H1 (cell line): ENCODE results near the gene ZFP57. TPM values are rescaled to one million over a fixed set of nuclear protein-coding genes. Genes with fewer than 3 reads are reported as not detected.

ENCODE experiments used
- BRCA1 ChIP-seq: IDR thresholded peaks from 2 replicates; pipeline ENCODE4 v1.6.1; 2012; ENCODE audit warnings: low read depth, low read length, improper control_type of control experiment
- CHD7 ChIP-seq: fragments of 300-600 bp; sonication (generic); IDR thresholded peaks from 2 replicates; pipeline ENCODE4 v1.7.1; 2012; ENCODE audit warnings: low read length, moderate library complexity, mild to moderate bottlenecking, inconsistent platforms; ENCODE audit not compliant: insufficient replicate concordance
- GABPA ChIP-seq: IDR thresholded peaks from 2 replicates; pipeline ENCODE4 v1.6.1; 2011; ENCODE audit warnings: mild to moderate bottlenecking, low read length, moderate library complexity, borderline replicate concordance; ENCODE audit not compliant: insufficient read depth
- JUND ChIP-seq: IDR thresholded peaks from 2 replicates; pipeline ENCODE4 v1.6.1; 2011; ENCODE audit warnings: mild to moderate bottlenecking, improper control_type of control experiment, low read length
- TCF12 ChIP-seq: IDR thresholded peaks from 2 replicates; pipeline ENCODE4 v1.6.1; 2011; ENCODE audit warnings: low read depth, mild to moderate bottlenecking, low read length
- TEAD4 ChIP-seq: IDR thresholded peaks from 2 replicates; pipeline ENCODE4 v1.6.1; 2012; ENCODE audit warnings: low read depth, low read length, inconsistent platforms, mixed read lengths
- polyA plus RNA-seq, 7 experiments: library from polyadenylated mRNA; depleted of rRNA in 3 of 7; stranded (reverse) in 5 of 7; unstranded in 2 of 7; fragments of >200 nt in 5 of 7; fragments of 200-250 nt in 2 of 7; gene quantifications; 1 replicate in 5 of 7; 2 replicates in 1 of 7; 4 replicates in 1 of 7; pipeline versions ENCODE4 v1.2.1 to v1.2.3, GENCODE V29; 2011 to 2013; ENCODE audit warnings: missing spikeins in 2 of 7, mixed read lengths in 2 of 7
- total RNA-seq: library from RNA; stranded (reverse); fragmentation: NEBNext Ultra II Directional; extraction: Animal tissue kit (Norgen Biotek cat#: 25700); gene quantifications from 2 replicates; pipeline ENCODE4 v1.2.1, GENCODE V29; 2021
- TF ChIP-seq, protein P1 (sequence below), 3 experiments: IDR thresholded peaks; 1 replicate in 2 of 3; 2 replicates in 1 of 3; pipeline versions ENCODE4 v1.5.1 to v1.6.1; 2011; ENCODE audit warnings: low read length in 3 of 3, mild to moderate bottlenecking in 3 of 3, inconsistent platforms in 2 of 3, low read depth in 1 of 3, moderate library complexity in 1 of 3; ENCODE audit not compliant: insufficient read depth in 1 of 3; ENCODE audit errors: control extremely low read depth in 1 of 3

ZFP57 gene
- total and polyA plus RNA-seq, 2 of the 8 experiments (the other 6 are each of a cell fraction or from before 2014, with no cell fraction given): 0.85 to 1.2 TPM

- TF ChIP-seq, protein P1, sequence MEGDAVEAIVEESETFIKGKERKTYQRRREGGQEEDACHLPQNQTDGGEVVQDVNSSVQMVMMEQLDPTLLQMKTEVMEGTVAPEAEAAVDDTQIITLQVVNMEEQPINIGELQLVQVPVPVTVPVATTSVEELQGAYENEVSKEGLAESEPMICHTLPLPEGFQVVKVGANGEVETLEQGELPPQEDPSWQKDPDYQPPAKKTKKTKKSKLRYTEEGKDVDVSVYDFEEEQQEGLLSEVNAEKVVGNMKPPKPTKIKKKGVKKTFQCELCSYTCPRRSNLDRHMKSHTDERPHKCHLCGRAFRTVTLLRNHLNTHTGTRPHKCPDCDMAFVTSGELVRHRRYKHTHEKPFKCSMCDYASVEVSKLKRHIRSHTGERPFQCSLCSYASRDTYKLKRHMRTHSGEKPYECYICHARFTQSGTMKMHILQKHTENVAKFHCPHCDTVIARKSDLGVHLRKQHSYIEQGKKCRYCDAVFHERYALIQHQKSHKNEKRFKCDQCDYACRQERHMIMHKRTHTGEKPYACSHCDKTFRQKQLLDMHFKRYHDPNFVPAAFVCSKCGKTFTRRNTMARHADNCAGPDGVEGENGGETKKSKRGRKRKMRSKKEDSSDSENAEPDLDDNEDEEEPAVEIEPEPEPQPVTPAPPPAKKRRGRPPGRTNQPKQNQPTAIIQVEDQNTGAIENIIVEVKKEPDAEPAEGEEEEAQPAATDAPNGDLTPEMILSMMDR (IDR thresholded peaks at IDR 0.05; ENCODE audit: control extremely low read depth in 1 of 3, insufficient read depth in 1 of 3, low read depth in 1 of 3, low read length in 3 of 3): no peak
- TF ChIP-seq BRCA1 (no peak), TEAD4 (no peak), JUND (no peak), GABPA (no peak), TCF12 (no peak), CHD7 (no peak)
Observed at GRCh38 chr6:29673161-29673560, 7.8 kb downstream of the ZFP57 start (continued).
